ENCODE results near the gene IDUA. TPM values are rescaled to one million over a fixed set of nuclear protein-coding genes. Genes with fewer than 3 reads are reported as not detected.

IDUA gene
- total RNA-seq, 4 donors from 2014 or later = 9.7 to 32.3 (median 25.0) TPM

DNA sequence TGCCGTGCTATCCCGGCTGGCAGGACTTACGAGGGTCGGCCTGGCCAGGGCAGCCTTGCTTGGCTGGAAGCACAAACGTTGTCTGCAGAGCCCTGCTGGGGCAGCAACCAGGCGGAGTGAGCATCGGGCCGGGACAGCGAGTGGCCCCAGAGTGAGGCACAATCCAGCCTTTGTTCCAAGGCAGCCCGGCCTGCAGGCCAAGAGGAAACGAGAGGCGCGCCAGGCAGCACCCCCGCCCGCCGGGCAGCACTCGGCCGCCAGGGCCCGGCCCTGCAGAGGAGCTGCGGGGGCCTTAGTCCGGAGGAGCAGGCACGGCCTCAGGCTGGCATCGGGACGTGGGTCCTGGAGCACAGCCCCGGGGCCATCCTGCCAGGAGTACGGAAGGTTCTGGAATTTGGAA, 48.7 kb downstream of the IDUA start:
- TF ChIP-seq, protein P1, sequence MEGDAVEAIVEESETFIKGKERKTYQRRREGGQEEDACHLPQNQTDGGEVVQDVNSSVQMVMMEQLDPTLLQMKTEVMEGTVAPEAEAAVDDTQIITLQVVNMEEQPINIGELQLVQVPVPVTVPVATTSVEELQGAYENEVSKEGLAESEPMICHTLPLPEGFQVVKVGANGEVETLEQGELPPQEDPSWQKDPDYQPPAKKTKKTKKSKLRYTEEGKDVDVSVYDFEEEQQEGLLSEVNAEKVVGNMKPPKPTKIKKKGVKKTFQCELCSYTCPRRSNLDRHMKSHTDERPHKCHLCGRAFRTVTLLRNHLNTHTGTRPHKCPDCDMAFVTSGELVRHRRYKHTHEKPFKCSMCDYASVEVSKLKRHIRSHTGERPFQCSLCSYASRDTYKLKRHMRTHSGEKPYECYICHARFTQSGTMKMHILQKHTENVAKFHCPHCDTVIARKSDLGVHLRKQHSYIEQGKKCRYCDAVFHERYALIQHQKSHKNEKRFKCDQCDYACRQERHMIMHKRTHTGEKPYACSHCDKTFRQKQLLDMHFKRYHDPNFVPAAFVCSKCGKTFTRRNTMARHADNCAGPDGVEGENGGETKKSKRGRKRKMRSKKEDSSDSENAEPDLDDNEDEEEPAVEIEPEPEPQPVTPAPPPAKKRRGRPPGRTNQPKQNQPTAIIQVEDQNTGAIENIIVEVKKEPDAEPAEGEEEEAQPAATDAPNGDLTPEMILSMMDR (IDR thresholded peaks at IDR 0.05) = no peak
- TF ChIP-seq POLR2A (IDR thresholded peaks at IDR 0.05) = no peak
- Histone ChIP-seq H3K9me3 (no peaks in the 10 kb centered on the region), H3K27me3 (no peaks in the 10 kb centered on the region), H3K27ac (peak overlapping the region in 2 of 3 donors; percentile 86 to 99), H3K4me3 (replicated peaks in 1 of 3) (no peak overlapping the region), H3K36me3 (no peaks in the 10 kb centered on the region), H3K4me1 (peaks cover 55 to 79% of the 10 kb centered on the region in 2 donors)
- intact Hi-C loops (cut with DNase I) = no loop called here
- peak; percentile 43 to 46 for DNase-seq
- WGBS, 2 donors = 50 to 100% methylated on average over 2 to 14 of the region's 26 CpGs

DNA sequence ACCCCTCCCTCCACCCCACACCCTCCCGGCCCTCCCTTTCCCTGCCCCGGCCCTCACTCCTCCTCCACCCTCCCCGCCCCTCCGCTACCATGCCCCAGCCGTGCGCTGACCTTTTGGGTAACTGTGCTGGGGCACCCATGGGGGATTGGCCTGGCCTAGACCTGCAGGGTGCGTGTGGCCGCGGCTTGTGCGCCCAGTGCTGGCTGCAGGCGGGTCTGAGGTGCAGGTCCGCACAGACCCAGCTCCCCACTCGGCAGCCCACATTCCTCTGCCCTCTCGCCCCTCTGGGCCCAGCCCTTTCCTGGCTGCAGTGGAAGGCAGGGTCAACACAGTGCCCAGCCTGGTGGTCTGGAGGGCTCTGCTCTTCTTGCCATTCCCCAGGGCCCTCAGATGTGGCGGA, 49.3 kb downstream of the IDUA start:
- TF ChIP-seq, protein P1 (IDR thresholded peaks at IDR 0.05) = no peak
- TF ChIP-seq POLR2A (IDR thresholded peaks at IDR 0.05) = no peak
- Histone ChIP-seq H3K9me3 (no peaks in the 10 kb centered on the region), H3K36me3 (no peaks in the 10 kb centered on the region), H3K4me3 (replicated peaks in 1 of 3) (no peak overlapping the region), H3K4me1 (peaks cover 61 to 85% of the 10 kb centered on the region in 2 donors), H3K27ac (peak overlapping the region in 2 of 3 donors; percentile 86 to 99), H3K27me3 (no peaks in the 10 kb centered on the region)
- 71 to 75% methylated on average over 2 to 6 of the region's 15 CpGs for WGBS, 2 donors
- intact Hi-C loops (cut with DNase I) = no loop called here
- DNase-seq = peak in 1 of 2 donors; percentile 39

DNA sequence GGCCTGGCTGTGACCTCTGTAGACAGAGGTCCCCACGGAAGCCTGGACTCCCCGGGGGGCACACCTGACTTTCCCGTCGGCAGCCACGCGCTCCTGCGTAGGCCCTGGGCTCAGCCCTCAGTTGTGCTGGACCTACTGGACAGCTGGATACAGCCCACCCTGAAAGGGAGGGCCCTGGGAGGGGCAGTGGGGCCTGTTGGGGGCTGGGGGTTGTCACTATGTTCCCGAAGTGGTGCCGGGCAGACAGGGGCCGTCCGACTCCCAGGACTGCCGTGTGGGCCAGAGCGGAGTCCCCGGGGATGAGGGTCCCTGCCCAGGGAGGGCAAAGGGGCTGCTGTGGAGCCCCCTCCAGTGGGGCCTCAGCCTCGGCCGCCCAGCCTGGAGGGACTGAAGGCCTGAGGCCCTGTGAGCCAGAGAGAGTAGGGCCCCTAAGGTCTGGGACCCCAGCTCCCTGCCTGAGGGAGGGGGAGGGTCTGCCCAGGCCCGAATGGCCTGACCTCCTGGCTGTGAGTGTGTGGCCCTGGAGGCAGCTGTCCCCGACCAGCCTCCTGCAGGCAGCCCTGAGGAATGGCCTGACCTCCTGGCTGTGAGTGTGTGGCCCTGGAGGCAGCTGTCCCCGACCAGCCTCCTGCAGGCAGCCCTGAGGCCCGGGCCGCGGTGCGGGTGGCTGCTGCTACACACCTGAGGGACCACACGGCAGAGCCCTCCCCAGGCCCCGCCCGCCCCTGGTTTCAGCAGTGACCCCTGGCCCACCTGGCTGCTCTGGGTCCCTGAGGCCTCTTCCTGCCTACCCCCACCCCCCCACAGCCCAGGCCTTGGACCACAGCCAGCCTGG, 50.3 kb downstream of the IDUA start:
- Histone ChIP-seq H3K36me3 (no peaks in the 10 kb centered on the region), H3K9me3 (no peaks in the 10 kb centered on the region), H3K27ac (peak overlapping the region in 2 of 3 donors; percentile 86 to 99), H3K4me3 (replicated peaks in 1 of 3) (no peak overlapping the region), H3K4me1 (peaks cover 69 to 93% of the 10 kb centered on the region in 2 donors), H3K27me3 (no peaks in the 10 kb centered on the region)
- no peak for DNase-seq
- TF ChIP-seq POLR2A (IDR thresholded peaks at IDR 0.05) = no peak
- TF ChIP-seq, protein P1 (IDR thresholded peaks at IDR 0.05) = no peak
- intact Hi-C loops (cut with DNase I) = no loop called here
- WGBS, 2 donors = 91 to 93% methylated on average over 6 to 9 of the region's 26 CpGs

DNA sequence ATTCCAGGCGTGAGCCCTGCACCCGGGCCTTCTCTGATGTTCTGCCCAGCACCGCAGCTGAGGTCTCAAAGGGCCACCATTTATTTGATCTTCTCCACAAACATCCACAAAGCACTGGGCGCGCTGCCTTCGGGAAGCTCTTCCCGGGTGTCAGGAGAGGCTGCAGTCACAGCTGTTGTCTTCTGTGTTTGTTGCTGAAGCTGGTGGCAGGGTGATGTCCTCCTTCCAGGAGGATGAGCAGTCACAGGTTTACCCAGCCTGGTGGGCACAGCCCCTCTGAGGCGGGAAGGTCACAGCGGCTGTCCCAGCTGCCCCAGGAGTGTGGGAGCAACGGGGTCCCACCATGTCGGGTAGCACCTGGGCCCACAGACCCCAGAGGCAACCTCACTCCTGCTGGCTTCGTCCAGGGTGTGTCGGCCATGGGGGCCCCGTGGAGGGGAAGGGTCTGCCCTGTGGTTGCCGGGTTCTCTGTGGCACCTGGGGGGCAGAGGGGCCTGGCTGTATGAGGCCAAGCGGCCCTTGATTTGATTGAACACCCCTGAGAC, 52.2 kb downstream of the IDUA start:
- TF ChIP-seq, protein P1 (IDR thresholded peaks at IDR 0.05) = no peak
- no peak for TF ChIP-seq POLR2A (IDR thresholded peaks at IDR 0.05)
- DNase-seq = no peak
- WGBS, 2 donors = 65 to 73% methylated on average over 4 to 9 of the region's 16 CpGs
- Histone ChIP-seq H3K9me3 (no peaks in the 10 kb centered on the region), H3K4me3 (replicated peaks in 1 of 3) (no peak overlapping the region), H3K36me3 (no peaks in the 10 kb centered on the region), H3K4me1 (peaks cover 73 to 97% of the 10 kb centered on the region in 2 donors), H3K27me3 (no peaks in the 10 kb centered on the region), H3K27ac (peak overlapping the region; percentile 86 to 99 (median 96))
- intact Hi-C loops (cut with DNase I) = no loop called here
